HPDE6-E6E7 (cell line): ENCODE results near the gene E2F8.

Experiments used
- DNase-seq: peaks from one replicate; pipeline ENCODE4 v3.0.0; 2011; ENCODE audit warnings: missing footprints; ENCODE audit errors: extremely low spot score

The E2F8 gene

DNA sequence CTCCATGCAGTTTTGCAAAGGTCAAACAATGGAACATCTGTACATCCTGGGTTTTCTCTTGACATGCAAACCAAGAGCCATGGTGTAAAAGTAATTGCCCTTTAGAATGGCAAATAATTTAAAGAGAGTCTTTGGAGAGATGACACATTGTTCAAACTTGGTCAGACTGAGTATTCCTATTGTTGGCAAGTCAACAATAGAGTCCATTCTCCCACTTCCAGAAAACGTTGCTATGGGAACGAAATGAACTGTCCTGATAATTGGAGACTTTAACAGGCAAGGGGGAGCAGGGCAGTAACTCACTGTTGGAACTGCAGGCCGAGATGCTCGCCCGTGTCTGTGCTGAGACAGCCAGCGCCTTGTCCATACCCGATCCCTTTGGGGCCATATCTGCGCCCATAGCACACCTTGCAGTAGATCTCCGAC, 52.9 kb downstream of the E2F8 start:
- DNase-seq, result no peak

DNA sequence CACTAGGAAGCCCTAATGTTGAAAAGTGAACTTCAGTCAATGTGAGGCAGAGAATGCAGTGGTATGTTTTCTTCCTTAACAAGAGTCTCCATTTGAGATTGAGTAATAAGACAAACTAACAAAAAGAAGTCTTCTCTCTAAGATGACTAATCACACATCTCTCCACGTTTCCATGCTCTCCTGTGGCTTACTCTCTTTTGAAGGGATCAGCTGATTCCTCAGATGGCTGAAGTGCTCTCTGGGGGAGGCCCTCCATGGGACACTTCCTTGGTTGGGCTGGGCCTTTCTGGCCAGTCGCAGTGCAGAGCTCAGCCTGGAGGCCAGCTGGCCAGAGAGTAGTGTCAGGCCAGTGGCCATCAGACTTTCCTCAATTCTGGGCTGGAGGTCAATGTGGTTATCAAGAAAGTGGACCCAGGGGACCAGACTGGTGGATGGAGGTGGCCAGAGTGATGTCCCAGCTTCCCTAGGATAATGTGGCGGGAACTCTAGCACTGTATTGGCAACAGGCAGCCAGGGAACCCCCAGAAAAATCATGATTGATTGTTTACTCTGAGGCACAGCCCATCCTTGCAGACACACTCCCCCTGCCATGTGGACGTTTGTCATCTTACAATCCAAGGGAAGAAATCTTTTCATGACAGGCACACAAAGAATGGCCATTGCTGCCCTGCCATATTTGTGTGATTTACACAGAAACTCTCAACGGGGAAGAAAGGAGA, 53.5 kb downstream of the E2F8 start:
- no peak for DNase-seq

GRCh38 chr11:19185516-19186052, 55.2 kb downstream of the E2F8 start:
- no peak for DNase-seq

GRCh38 chr11:19185036-19185435, 55.7 kb downstream of the E2F8 start:
- DNase-seq, result no peak

- DNase-seq, result no peak
These were observed 57.1 kb downstream of the E2F8 start for GRCh38 chr11:19183646-19184045.

GRCh38 chr11:19181531-19182261, 59.0 kb downstream of the E2F8 start:
- DNase-seq, result no peak

DNA sequence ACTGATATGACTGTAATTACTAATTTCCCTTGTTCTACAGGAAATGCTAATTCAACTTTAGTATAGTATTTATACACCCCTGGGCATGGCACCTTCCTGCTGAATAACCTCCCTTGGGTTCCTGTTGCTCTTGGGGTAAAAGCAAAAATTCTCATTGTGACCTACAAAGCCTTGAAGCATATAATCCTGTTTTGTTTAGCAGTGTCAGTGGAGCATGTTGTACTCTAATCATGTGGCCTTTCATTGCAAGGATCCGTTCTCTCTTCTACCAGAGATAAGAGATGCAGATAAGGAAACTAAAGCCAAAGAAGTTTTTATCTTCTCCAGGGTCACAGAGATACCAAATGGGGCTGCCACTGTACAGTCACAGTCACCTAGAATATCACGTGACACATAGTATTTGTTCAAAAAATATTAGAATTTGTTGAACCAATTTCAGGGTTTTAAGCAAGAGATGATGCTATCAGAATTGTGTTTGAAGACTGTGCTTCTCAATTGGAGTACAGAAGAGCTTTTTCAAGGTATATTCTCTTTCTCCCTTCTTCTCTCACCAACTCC, 64.0 kb downstream of the E2F8 start:
- no peak for DNase-seq
